HepG2 (cell line): ENCODE measurements around the gene TRAK1.

Source experiments
- HDAC2 ChIP-seq: sonication (generic); formaldehyde crosslinking; IDR thresholded peaks from 2 replicates; pipeline ENCODE4 v1.4.0; 2020; ENCODE audit warnings: missing genetic modification reagents
- MXI1 ChIP-seq: IDR thresholded peaks from 3 replicates; pipeline ENCODE4 v1.6.1; 2012; ENCODE audit warnings: low read depth, low read length, inconsistent platforms, borderline replicate concordance
- POLR2A ChIP-seq, 2 experiments: IDR thresholded peaks; 2 replicates each; pipeline ENCODE4 v1.6.1; 2011; ENCODE audit warnings: low read depth in 2 of 2, low read length in 2 of 2, mild to moderate bottlenecking in 1 of 2, moderate library complexity in 1 of 2; ENCODE audit not compliant: insufficient read depth in 1 of 2
- RFX1 ChIP-seq: fragments of 450-650 bp; IDR thresholded peaks from 2 replicates; pipeline ENCODE4 v1.6.1; 2017
- TF ChIP-seq, protein P1 (sequence below): sonication (generic); formaldehyde crosslinking; IDR thresholded peaks from 2 replicates; pipeline ENCODE4 v1.8.0; 2022; ENCODE audit warnings: mild to moderate bottlenecking, missing genetic modification reagents, moderate library complexity

DNA sequence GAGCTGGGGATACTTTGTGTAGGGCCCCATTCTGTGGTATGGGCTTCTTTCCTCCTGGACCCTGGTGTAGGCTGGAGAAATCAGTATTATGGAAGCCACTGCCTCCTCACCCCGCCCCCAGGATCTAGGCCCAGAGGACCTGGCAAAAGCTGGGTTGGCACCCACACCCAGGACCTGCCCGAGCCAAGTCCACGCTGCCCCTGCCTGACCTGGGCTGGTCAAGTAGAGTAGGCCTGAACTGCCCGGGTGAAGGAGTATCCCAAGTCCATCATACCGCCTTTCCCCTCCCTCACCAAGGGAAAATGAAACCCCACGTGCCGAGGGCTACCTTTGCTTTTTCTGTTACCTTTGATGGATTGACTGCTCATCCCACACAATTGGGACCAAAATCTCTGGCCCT is 37.7 kb upstream of the TRAK1 start:
- TF ChIP-seq, protein P1, sequence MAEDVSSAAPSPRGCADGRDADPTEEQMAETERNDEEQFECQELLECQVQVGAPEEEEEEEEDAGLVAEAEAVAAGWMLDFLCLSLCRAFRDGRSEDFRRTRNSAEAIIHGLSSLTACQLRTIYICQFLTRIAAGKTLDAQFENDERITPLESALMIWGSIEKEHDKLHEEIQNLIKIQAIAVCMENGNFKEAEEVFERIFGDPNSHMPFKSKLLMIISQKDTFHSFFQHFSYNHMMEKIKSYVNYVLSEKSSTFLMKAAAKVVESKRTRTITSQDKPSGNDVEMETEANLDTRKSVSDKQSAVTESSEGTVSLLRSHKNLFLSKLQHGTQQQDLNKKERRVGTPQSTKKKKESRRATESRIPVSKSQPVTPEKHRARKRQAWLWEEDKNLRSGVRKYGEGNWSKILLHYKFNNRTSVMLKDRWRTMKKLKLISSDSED (CRISPR knock-in tag), result no peak
- no peak for TF ChIP-seq POLR2A (IDR thresholded peaks at IDR 0.05; ENCODE audit: insufficient read depth in 1 of 2, low read depth in 2 of 2, low read length in 2 of 2)
- TF ChIP-seq MXI1, result no peak
- no peak for TF ChIP-seq RFX1
- no peak for TF ChIP-seq HDAC2 (CRISPR knock-in tag)
